OCI-M2 (cell line): Measurements from ENCODE around the gene CELF4.
"Not testable (repeated sequence)": the region's sequence is repeated elsewhere in the genome, so short reads cannot be mapped to it uniquely, and the experiment has no call there.

ENCODE experiments used
- DNase-seq: peaks from one replicate; lab custom pipeline; 2025; ENCODE audit not compliant: unreplicated experiment; lab: John Stamatoyannopoulos, UW

The CELF4 gene

DNA sequence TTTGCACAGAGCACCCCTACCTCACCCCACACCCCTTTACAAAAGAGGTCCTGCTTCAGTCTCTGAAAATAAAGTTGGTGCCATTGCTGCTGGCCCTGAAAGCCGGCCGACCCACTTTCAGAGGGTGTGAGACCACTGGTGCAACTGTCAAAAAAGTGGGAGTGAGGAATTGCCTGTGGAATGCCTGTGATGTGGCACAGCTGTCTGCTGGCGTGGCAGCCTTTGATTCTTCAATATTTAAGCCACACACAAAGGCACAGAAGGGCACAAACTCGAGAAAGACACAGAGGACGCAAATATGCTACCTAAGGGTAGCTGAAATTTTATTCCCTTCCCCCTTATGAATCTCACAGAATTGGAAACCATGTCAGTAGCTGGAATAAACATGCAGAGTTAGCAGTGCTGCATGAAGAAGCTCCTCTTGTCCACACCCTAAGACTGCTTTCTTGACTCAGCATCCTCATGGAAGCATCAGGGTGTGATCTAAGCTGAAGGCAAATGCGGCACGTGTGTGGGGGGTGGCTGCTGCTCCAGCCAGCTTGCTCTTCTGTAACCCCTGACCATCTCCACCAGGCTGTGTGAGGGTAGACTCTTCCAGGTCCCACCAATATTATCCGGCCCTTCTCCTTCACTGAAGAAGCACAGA lies 92.3 kb downstream of the CELF4 start:
- DNase-seq = no peak

DNA sequence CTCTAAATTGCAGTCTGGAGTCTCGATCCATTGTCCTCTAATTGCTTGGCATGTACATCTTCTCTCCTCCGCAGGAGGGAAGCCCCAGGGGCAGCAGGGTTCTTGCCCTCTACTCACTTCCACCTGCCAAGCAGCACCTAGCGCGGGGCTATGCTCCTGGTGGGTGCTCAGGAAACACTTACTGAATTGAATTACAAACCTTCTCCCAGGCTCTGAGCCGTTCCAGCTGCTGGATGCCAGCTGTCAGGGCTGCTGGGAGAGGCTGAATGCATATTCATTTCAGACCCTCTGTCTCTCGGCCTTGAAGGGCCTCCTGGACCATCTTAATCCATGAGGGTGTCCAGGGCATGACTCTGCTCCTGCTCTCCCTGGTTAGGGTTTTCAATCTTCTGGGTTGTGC lies 94.0 kb downstream of the CELF4 start:
- DNase-seq = no peak

- DNase-seq = no peak
Measured at GRCh38 chr18:37470986-37471385, 94.6 kb downstream of the CELF4 start.

DNA sequence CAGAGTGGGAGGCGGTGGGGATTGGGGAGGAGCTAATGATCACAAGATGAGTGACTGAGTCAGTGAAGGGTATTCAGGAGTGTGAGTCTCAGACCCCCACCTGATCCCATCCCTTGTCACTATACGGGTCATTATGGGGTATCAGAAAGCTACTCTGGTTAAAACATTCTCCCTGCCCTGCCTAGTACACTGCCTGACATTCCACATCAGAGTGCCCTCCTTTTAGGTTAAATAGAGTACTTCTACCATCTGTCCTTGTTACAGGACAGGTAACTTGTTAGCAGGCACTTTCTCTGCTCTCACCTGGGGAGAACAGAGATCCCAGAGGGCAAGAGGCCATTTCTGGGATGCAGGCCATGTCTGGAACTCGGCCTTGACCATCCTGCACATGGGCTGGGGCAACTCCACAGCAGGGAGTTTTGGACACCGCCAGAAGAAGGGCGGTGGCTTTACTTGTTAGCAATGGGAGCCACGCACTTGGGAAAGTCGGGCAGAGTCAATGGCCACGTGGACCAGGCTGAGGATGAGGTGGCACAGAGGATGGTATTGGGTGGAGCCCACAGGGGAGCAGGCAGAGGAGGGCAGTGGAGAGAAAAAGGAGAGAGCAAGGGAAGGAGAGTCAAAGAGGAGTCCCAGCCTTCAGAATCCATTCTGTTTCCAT lies 98.5 kb downstream of the CELF4 start:
- no peak for DNase-seq

DNA sequence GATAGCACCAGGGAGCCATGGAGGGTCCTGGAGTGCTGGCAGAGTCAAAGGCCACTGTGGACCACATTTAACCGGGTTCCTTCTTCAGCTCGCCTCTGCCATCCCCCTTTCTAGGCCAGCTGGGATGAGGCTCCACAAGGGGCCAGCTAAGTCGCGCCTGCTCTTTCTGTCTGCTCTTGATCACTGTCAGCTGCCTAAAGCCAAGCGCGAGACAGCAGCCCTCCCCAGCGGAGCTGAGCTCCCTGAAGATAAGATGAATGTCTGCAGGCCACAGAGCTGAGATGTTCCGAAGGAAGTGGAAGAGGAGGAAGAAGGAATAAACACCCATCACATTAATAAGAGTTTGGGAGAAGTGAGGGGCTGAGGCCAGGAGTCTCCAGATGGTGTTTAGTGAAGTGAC lies 99.6 kb downstream of the CELF4 start:
- DNase-seq = no peak

DNA sequence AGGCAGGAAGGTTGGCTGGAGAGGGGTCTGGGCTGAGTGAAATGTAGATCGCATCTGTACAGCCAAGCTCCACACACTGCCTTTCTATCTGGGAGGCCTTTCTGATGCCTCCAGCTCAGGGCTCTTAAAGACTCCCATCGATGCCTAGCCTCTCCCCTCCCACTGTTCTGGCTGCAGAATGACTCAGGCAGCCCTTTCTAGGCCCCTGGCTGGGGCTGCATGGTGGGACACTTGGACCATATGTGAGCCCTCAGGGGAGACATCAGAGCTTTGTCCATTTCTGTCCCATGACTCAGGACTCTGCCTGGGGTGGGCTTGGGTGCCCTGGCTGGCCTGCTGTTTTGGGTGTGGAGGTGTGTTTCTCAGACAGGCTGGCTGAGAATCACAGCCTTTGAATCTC lies 101.3 kb downstream of the CELF4 start:
- DNase-seq = no peak

DNA sequence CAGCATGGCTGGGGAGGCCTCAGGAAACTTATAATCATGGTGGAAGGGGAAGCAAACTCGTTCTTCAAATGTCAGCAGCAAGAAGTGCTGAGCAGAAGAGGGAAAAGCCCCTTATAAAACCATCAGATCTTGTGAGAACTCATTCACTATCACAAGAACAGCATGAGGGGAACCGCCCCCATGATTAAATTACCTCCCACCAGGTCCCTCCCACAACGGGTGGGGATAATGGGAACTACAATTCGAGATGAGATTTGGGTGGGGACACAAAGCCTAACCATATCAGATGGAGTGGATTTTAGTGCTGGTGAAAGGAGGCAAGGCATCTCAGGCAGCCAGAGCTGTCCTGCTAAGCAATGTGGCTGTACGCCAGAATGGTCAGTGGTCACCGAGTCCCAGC lies 104.3 kb downstream of the CELF4 start:
- DNase-seq = not testable (repeated sequence)

- no peak for DNase-seq
Measured at GRCh38 chr18:37460604-37461003, 105.0 kb downstream of the CELF4 start.

DNA sequence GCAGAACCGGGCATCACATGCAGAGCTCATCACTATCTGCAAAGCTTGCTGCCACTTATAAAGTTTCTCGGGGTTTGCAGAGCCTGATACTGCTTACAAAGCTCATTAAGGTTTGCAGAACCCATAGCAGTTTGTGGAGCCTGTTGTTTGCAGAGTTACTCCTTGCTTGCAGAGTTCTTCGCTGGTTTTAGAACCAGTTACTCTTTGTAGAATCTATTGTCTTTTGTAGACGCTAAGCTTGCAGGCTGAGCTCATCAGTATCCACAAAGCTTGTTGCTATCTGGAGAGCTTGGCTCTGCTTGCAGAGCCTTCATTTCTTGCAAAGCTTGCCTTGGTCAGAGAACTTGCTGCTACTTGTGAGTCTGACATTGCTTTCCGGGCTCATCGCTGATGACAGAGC lies 106.9 kb downstream of the CELF4 start:
- DNase-seq = no peak

GRCh38 chr18:37457753-37458152 lies 107.8 kb downstream of the CELF4 start:
- DNase-seq = no peak

DNA sequence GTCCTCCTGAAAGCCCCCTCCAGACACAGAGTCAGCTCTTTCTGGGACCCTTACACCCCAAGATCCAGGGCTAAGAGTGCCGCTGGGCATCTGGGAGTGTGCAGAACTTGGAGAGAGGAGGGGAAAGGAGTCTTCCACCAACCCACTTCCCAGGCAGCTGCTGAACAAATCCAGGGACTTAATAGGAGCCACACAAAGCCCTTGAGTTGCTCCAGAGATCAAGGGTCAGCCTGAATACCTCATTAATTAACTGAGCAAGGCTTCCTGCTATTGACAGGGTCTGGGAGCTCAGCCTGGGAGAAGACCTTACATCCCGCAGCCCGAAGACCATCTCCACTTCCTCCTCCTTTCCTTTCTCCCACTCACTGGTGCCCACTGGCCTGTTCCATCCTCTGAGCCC lies 108.3 kb downstream of the CELF4 start:
- no peak for DNase-seq

GRCh38 chr18:37456873-37457272 lies 108.7 kb downstream of the CELF4 start:
- no peak for DNase-seq

DNA sequence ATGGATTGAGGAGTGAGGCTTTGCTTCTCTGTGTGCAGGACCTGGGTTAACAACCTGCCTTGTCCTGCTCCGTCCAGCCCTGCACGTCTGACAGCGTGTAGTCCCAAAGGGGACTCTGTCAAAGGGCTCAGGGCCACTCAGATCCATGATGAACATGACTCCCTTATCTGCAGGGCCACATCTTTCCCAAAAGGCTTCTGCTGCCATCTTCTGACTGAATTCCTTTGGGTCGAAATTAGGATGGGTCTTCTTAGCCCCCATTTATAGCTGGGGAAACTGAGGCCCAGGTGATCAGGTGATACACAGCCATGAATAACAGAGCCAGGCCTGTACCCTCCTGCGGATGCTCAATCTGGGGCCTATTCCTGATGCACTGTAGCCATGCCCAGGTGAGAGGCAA lies 109.2 kb downstream of the CELF4 start:
- no peak for DNase-seq

GRCh38 chr18:37453752-37454151 lies 111.8 kb downstream of the CELF4 start:
- DNase-seq = no peak

- no peak for DNase-seq
Measured at GRCh38 chr18:37452682-37453385, 112.8 kb downstream of the CELF4 start.

DNA sequence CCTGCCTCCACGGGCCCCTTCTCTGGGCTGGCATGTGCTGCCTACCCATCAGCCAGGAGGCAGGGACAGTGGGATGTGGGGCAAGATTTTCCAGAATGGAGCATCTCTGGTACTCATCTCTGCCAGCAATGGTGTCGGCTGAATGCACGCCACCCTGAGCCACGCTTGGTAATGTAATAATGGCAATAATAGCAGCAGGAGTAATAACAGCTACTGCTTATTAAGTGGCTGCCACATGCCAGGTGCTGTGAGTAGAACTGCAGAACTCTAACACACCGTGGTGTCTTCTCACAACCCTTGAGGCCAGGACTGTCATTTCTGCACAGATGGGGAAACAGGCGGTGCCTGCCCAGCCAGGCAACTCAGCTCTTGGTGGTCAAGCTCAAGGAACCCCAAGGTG lies 113.6 kb downstream of the CELF4 start:
- DNase-seq = no peak

DNA sequence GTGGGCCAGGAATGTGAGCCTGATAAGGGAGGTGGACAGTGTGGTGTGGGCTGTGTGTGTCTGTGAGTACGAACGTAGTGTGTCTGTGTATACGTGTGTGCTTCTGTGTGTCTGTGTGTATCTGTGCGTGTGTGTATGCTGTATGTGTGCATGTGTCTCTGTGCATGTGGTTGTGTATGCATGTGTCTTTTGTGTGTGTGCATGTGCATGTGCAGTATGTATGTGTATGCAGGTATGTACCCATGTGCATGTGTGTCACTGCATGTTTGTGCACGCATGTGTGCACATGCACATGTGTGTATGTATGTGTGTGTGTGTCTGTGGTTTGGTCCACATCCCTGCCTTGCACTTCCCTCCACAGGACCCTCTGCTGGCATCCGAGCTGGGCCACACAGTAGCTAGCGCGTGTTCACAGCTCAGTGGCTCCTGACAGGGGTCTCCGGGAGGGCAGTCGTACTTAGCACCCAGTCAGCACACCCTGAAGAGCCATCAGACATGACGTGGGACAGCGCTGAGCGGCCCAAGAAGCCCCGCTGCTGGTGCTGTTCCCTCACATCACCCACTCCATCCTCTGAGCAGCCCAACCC lies 114.3 kb downstream of the CELF4 start:
- no peak for DNase-seq

DNA sequence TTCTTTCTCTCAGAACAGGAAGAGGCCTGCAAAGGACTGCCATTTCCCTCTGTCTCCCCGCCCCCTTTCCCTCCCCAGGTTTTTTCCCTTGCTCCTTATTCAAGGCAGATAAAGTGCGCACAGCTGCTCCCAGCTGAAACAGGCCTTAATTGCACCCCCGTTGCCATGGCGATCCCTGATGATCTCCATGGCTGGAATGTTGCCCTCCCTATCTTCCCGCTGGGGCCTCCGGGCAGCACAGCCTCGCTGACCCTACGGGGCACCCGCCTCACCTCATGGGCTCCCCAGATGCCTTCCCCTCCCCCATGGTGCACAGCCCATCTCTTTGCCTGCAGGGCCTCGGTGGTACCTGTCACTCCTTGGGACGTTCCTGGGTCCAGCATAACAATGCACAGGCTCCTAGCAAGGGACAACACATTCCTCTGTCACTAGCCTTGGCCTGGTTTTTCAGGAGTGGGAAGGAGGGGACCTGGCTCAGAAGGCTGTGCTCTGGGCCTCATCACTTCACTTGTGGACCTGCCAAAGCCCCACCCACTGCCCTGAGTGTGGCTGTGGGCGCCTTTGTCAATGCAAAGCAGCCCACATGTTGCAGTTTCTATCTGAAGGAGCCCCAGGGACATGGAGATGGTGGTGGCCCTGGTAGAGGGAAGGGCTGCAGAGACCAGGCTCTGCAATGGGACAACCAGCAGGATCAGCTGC lies 115.0 kb downstream of the CELF4 start:
- DNase-seq = no peak

DNA sequence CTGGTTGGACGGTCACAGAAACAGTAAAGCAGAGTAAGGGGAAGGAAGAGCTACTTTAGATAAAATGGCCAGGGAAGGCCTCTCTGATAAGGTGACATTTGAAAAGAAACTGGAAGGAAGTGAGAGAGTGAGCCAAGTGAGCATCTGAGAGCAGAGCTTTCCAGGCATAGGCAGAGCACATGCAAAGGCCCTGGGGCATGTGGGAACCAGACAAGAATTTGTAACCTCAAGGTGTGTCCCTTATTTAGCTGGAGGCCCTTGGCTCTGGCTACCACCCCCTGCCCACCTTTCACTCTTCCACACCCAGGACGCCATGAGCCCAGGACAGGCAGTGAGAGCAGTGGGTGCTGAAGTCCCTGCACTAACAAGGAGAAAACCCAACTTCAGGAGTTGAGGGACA lies 116.0 kb downstream of the CELF4 start:
- no peak for DNase-seq

DNA sequence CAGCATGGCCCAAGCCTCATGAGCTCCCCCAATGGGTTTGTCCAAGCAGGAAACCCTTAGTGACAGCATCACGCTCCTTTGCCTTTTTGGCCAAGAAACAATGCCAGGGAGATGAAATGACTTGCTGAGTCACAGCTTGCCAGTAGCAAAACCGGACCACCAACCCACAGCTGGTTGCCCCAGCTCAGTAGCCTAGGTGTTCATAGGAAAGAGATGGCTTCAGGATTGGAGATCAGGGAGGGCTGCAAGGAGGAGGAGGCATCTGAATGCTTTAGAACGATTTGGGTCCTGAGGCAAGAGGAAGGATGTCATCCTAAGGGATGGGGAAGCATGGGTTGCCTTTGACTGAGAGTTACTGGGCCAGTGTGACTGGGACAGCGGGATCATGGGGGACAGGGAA lies 116.7 kb downstream of the CELF4 start:
- DNase-seq = no peak
